ENCODE data around the gene TSC22D4. TPM values are rescaled to one million over a fixed set of nuclear protein-coding genes. Genes with fewer than 3 reads are reported as not detected.

TSC22D4 gene
- total RNA-seq, 1 experiment from 2014 or later, result 71.0 TPM

GRCh38 chr7:100489121-100489520, 10.1 kb upstream of the TSC22D4 start:
- no peaks in the 10 kb centered on the region for H3K27me3 ChIP-seq (replicated peaks; ENCODE audit: insufficient read depth, low read depth, low read length, poor library complexity)
- no peak overlapping the region for H3K27ac ChIP-seq (ENCODE audit: low read depth, low read length, poor library complexity, severe bottlenecking)
- no peaks in the 10 kb centered on the region for H3K9me3 ChIP-seq (ENCODE audit: low read depth, low read length, poor library complexity, severe bottlenecking)
- ChIA-PET POLR2A (ENCODE audit: low non-redundant PET) (no interaction called here), CTCF (no interaction called here)
- DNase-seq (ENCODE audit: low spot score), result no peak
- H3K4me3 ChIP-seq (ENCODE audit: low read depth, low read length, poor library complexity, severe bottlenecking), result no peak overlapping the region
- intact Hi-C loops (cut with micrococcal nuclease; ENCODE audit: unreplicated experiment), result no loop called here
- no peak for TF ChIP-seq EZH2 (IDR thresholded peaks at IDR 0.05; ENCODE audit: borderline replicate concordance, low read depth, low read length, poor library complexity, severe bottlenecking)
- TF ChIP-seq CTCF (conservative IDR thresholded peaks at IDR 0.05; ENCODE audit: low read depth, low read length), result no peak
- no TSS peak for BruUV-seq (replicated peaks)
- H3K36me3 ChIP-seq (ENCODE audit: insufficient read depth, low read length, poor library complexity, severe bottlenecking), result no peaks in the 10 kb centered on the region
- H3K4me1 ChIP-seq (ENCODE audit: insufficient read depth, low read length, poor library complexity, severe bottlenecking), result peaks cover 7% of the 10 kb centered on the region

GRCh38 chr7:100488333-100489095, 9.5 kb upstream of the TSC22D4 start:
- no peaks in the 10 kb centered on the region for H3K9me3 ChIP-seq (ENCODE audit: low read depth, low read length, poor library complexity, severe bottlenecking)
- no peak for TF ChIP-seq CTCF (conservative IDR thresholded peaks at IDR 0.05; ENCODE audit: low read depth, low read length)
- ChIA-PET POLR2A (ENCODE audit: low non-redundant PET) (no interaction called here), CTCF (no interaction called here)
- intact Hi-C loops (cut with micrococcal nuclease; ENCODE audit: unreplicated experiment), result no loop called here
- H3K36me3 ChIP-seq (ENCODE audit: insufficient read depth, low read length, poor library complexity, severe bottlenecking), result no peaks in the 10 kb centered on the region
- no peak for DNase-seq (ENCODE audit: low spot score)
- no peak overlapping the region for H3K4me3 ChIP-seq (ENCODE audit: low read depth, low read length, poor library complexity, severe bottlenecking)
- H3K27ac ChIP-seq (ENCODE audit: low read depth, low read length, poor library complexity, severe bottlenecking), result no peak overlapping the region
- peaks cover 10% of the 10 kb centered on the region for H3K4me1 ChIP-seq (ENCODE audit: insufficient read depth, low read length, poor library complexity, severe bottlenecking)
- H3K27me3 ChIP-seq (replicated peaks; ENCODE audit: insufficient read depth, low read depth, low read length, poor library complexity), result no peaks in the 10 kb centered on the region
- BruUV-seq (replicated peaks), result no TSS peak

GRCh38 chr7:100486753-100487446, 7.9 kb upstream of the TSC22D4 start:
- no TSS peak for BruUV-seq (replicated peaks)
- peak; percentile 82 for DNase-seq (ENCODE audit: low spot score)
- H3K27ac ChIP-seq (ENCODE audit: low read depth, low read length, poor library complexity, severe bottlenecking), result no peak overlapping the region
- no peaks in the 10 kb centered on the region for H3K27me3 ChIP-seq (replicated peaks; ENCODE audit: insufficient read depth, low read depth, low read length, poor library complexity)
- H3K36me3 ChIP-seq (ENCODE audit: insufficient read depth, low read length, poor library complexity, severe bottlenecking), result no peaks in the 10 kb centered on the region
- ChIA-PET POLR2A (ENCODE audit: low non-redundant PET) (no interaction called here), CTCF (no interaction called here)
- H3K4me1 ChIP-seq (ENCODE audit: insufficient read depth, low read length, poor library complexity, severe bottlenecking), result peaks cover 10% of the 10 kb centered on the region
- TF ChIP-seq CTCF (conservative IDR thresholded peaks at IDR 0.05; ENCODE audit: low read depth, low read length) (no peak), EZH2 (IDR thresholded peaks at IDR 0.05; ENCODE audit: borderline replicate concordance, low read depth, low read length, poor library complexity, severe bottlenecking) (no peak)
- intact Hi-C loops (cut with micrococcal nuclease; ENCODE audit: unreplicated experiment), result no loop called here
- H3K9me3 ChIP-seq (ENCODE audit: low read depth, low read length, poor library complexity, severe bottlenecking), result no peaks in the 10 kb centered on the region
- H3K4me3 ChIP-seq (ENCODE audit: low read depth, low read length, poor library complexity, severe bottlenecking), result no peak overlapping the region

Measured in A673 (cell line).